Natural killer cell treated with Interleukin-12 subunit alpha and Interleukin-12 subunit beta and Interleukin-15 and Interleukin-18, amount 100 ng/mL, for 72 hours (primary cell): ENCODE measurements around the gene SELPLG. TPM values are rescaled to one million over a fixed set of nuclear protein-coding genes. Genes with fewer than 3 reads are reported as not detected.
A peak's percentile ranks its signal among the peaks of the same experiment; 100 is the strongest.
"Not testable (repeated sequence)": the region's sequence is repeated elsewhere in the genome, so short reads cannot be mapped to it uniquely, and the experiment has no call there.

Source experiments
- ATAC-seq, 2 donors: fragments of 150-1000 bp; cut with Tn5 transposase in 1 of 2; sonication (Bioruptor Pico), chemical (Tn5 transposase) in 1 of 2; 2 replicates each; pipeline ENCODE4 v1.10.0; 2021
- DNase-seq: peaks from one replicate; pipeline ENCODE4 v3.0.0; 2022; ENCODE audit warnings: low spot score
- H3K27ac Mint-ChIP-seq, 2 donors: 1 replicate in 1 of 2; 2 replicates in 1 of 2; pipeline ENCODE4 v1.8.0; 2022; ENCODE audit warnings: mixed read lengths in 2 of 2, mild to moderate bottlenecking in 1 of 2, moderate library complexity in 1 of 2
- H3K27me3 Mint-ChIP-seq, 2 donors: 1 replicate in 1 of 2; 2 replicates in 1 of 2; pipeline ENCODE4 v1.8.0; 2022; ENCODE audit warnings: mixed read lengths in 2 of 2
- H3K36me3 Mint-ChIP-seq: one replicate; pipeline ENCODE4 v1.8.0; 2022; ENCODE audit warnings: mixed read lengths
- H3K4me1 Mint-ChIP-seq, 2 donors: 1 replicate in 1 of 2; 2 replicates in 1 of 2; pipeline ENCODE4 v1.8.0; 2022; ENCODE audit warnings: low read depth in 2 of 2, mixed read lengths in 2 of 2, mild to moderate bottlenecking in 1 of 2
- H3K4me3 Mint-ChIP-seq: one replicate; pipeline ENCODE4 v1.8.0; 2022; ENCODE audit warnings: mixed read lengths
- H3K9me3 Mint-ChIP-seq: 2 replicates; pipeline ENCODE4 v1.8.0; 2022; ENCODE audit warnings: mixed read lengths
- total RNA-seq, 2 donors: library from RNA; stranded (reverse); gene quantifications; one replicate each; pipeline ENCODE4 v1.2.3, GENCODE V29; 2022

Gene SELPLG
- total RNA-seq, 2 donors from 2014 or later, result 26.5 to 34.6 TPM

DNA sequence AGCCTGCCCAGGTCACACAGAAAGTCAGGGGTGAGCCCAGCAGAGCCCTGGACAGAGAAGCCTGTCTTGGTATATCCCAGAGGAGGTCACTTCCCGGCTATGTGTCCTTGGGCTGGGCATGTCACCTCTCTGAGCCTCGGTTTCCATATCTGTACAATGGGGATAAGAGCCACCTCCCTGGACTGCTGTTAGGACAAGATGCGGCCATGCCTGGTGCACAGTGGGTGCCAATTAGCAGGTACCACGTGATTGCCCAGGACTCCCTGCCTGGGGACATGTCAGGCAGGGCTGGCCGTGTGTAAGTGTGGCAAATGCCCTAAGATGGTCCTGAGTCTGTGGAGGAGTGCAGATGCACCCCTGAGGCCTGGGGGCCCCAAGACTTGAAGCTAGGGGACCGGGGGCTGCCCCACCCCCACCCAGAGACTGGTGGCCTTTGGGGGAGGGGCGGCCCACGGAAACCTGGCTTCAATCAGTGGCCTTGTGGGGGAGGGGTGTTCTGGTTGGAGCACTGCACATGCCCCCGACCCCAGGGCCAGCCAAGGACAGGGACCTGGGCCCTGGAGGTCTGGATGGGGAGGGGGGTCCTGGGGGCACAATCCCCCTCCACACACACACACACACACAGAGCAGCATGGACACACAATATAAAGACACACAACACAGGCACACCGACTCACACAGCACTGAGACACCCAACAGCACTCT is 36.7 kb downstream of the SELPLG start:
- H3K4me1 Mint-ChIP-seq, result no peaks in the 10 kb centered on the region
- H3K9me3 Mint-ChIP-seq, result no peaks in the 10 kb centered on the region
- no peak for ATAC-seq
- H3K27me3 Mint-ChIP-seq, result no peaks in the 10 kb centered on the region
- no peak overlapping the region for H3K27ac Mint-ChIP-seq
- no peak for DNase-seq
- H3K4me3 Mint-ChIP-seq, result no peak overlapping the region
- H3K36me3 Mint-ChIP-seq, result no peaks in the 10 kb centered on the region

DNA sequence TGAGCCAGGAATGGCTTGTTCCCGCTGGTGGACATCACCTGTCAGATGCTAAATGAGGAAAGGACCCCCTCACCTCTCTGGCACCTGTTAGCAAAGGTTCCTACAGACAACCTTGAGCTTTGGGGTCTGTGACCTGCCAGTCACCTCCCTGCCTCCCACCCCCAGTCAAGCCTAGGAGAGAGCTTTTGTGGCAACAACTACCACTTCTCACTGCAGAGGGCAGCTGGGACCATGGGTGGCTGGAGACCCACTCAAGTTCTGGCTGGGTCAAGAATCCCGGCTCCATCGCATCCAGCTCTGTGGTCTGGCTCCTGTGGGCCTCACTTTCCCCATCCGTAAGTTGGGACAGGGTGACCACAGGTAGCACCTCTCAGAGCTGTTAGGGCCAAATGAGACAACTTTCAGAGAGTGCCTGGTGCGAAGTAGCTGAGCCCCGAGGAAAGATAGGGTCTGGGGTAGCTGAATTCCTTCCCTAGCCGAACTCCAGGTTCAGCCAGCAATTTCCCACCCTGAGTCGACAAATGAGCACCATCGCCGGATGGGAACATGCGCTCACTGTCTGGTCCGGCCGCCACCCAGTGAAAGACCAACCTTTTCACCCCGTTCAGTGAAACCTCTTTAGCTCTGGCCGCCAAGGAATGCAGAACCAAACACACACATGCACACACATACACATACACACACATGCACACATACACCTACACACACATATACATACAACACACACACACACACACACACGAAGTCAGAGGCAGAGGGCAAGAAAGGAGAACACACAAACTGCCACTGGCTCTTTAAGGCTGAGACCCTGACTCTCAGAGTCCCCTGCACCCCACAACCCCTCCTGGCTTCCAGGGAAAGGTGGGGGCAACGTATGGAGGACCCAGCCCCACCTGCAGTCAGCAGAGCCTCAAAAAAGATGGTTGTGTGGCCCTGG is 37.7 kb downstream of the SELPLG start:
- Mint-ChIP-seq H3K27me3 (no peaks in the 10 kb centered on the region), H3K4me1 (no peaks in the 10 kb centered on the region), H3K4me3 (no peak overlapping the region), H3K9me3 (no peaks in the 10 kb centered on the region), H3K27ac (no peak overlapping the region), H3K36me3 (no peaks in the 10 kb centered on the region)
- ATAC-seq (no peak), DNase-seq (no peak)

DNA sequence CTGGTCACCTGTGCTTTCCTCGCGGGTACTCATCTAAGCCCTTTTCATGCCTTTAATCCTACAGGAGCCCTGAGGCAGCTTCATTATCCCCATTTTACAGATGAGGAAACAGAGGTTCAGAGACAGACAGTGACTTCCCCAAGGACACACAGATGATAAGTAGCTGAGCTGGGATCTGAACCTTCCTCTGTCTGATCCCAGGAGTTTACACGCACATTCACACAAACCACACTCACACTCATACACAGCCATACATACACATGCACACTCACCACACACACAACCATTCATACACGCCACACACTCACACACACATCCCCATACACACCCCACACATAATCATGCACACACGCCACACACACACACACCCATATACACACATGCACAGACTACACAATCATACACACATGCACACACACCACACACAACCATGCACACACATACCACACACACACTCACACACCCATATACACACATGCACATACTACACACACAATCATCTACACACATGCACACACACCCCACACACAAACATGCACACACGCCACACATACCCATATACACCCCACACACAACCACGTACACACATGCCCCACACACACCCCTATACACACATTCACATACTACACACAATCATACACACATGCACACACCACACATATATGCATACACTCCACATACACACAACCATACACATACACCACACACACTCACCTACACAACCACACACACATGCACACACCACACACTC is 38.6 kb downstream of the SELPLG start:
- ATAC-seq, result peak in 1 of 2 donors; percentile 14

DNA sequence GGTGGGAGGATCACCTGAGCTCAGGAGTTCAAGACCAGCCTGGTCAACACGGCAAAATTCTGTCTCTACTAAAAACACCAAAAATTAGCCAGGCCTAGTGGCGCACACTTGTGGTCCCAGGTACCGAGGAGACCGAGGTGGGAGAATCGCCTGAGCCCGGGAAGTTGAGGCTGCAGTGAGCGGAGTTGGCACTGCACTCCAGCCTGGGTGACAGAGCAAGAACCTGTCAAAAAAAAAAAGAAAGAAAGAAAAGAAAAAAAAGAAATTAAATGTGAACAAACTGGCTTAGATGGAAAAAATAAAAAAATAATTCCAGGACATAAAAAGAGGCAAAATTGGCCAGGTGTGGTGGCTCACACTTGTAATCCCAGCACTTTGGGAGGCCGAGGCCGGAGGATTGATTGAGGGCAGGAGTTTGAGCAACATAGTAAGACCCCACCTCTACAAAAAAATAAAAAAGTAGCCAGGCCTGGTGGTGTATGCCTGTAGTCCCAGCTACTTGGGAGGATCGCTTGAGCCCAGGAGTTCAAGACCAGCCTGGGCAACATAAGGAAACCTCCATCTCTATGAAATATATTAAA is 39.3 kb downstream of the SELPLG start:
- no peaks in the 10 kb centered on the region for H3K9me3 Mint-ChIP-seq
- ATAC-seq (no peak), DNase-seq (no peak)
- H3K27me3 Mint-ChIP-seq, result no peaks in the 10 kb centered on the region
- H3K4me3 Mint-ChIP-seq, result no peak overlapping the region
- H3K36me3 Mint-ChIP-seq, result no peaks in the 10 kb centered on the region
- no peaks in the 10 kb centered on the region for H3K4me1 Mint-ChIP-seq
- no peak overlapping the region for H3K27ac Mint-ChIP-seq

More for the DNA sequence above, 38.6 kb downstream of the SELPLG start:
- Mint-ChIP-seq H3K36me3 (no peaks in the 10 kb centered on the region), H3K27me3 (no peaks in the 10 kb centered on the region), H3K9me3 (no peaks in the 10 kb centered on the region), H3K27ac (no peak overlapping the region), H3K4me3 (no peak overlapping the region), H3K4me1 (no peaks in the 10 kb centered on the region)
- DNase-seq, result no peak

DNA sequence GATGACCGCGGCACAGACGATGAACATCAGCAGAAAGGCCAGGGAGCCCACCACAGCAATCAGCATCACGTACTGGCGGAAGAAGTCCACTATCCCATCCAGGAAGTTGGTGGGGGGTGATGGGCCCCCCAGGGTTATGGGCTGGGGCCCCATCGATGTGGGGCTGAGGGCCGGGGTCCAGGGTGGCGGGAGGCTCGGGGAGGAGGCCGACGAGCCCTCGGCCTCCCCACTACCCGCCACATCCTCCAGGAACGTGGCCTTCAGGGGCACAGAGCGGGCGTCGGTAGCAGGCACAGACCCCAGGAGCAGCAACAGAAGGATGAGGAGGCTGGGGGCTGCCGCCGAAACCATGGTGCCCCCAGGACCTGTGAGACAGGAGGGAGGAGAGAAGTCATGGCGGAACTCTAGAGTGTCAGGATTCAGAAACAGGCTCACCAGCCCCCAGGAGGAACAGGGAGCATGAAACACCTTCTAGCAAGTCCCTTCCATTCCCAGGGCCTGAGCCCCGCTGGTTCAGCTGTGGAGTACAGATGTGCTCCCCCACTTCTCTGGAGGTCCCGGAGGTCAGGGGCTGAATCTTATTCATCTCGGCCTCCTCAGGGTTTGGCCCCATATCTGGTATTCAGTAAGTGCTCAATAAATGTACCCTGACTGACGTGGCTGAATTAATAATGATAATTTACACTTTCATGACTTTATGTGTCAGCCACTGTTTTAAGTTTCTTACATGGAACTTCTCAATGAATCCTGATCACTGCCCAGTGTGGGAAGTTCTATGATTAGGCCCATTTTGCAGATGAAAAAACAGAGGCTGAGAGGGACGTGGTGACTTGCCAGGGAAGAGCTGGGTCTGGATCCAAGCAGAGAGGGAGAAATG is 41.4 kb downstream of the SELPLG start:
- Mint-ChIP-seq H3K4me3 (no peak overlapping the region), H3K9me3 (no peaks in the 10 kb centered on the region), H3K27me3 (no peaks in the 10 kb centered on the region), H3K36me3 (no peaks in the 10 kb centered on the region), H3K27ac (no peak overlapping the region), H3K4me1 (no peaks in the 10 kb centered on the region)
- DNase-seq, result no peak
- no peak for ATAC-seq

DNA sequence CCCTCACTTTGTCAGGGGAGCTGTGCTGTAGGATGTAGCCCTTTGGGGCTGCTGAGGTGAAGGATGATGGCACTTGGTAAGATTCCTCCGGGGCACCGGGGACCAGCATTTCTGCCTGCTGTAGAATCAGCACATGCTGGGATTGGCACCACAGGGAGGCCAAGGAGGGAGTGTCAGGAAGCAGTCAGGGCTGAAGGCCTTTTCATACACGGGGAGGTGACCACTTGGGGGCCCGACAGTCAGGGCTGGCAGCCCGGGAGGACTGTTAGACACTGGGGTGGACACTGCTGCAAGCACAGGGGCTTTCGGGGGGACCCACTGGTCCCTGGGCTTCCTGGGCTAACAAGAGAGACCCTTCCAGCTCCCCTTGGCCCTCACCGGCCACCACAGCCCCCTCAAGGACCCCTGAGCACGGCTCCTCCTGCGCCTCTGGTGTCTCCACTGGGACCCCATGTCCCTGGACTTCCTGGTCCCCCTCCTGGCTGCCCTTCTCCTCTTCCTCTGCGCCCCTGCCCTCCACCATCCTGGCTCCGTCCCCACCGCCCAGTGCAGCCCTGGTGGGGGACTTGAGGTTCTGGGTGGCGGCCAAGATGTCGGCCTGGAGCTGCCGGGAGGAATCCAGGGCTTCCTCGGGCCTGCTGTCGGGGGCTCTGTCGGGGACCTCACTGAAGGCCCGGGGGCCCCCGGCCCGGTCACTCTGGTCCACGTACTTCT is 42.3 kb downstream of the SELPLG start:
- H3K27ac Mint-ChIP-seq, result no peak overlapping the region
- no peaks in the 10 kb centered on the region for H3K9me3 Mint-ChIP-seq
- H3K36me3 Mint-ChIP-seq, result no peaks in the 10 kb centered on the region
- no peak for ATAC-seq
- H3K27me3 Mint-ChIP-seq, result no peaks in the 10 kb centered on the region
- no peaks in the 10 kb centered on the region for H3K4me1 Mint-ChIP-seq
- no peak overlapping the region for H3K4me3 Mint-ChIP-seq
- no peak for DNase-seq

DNA sequence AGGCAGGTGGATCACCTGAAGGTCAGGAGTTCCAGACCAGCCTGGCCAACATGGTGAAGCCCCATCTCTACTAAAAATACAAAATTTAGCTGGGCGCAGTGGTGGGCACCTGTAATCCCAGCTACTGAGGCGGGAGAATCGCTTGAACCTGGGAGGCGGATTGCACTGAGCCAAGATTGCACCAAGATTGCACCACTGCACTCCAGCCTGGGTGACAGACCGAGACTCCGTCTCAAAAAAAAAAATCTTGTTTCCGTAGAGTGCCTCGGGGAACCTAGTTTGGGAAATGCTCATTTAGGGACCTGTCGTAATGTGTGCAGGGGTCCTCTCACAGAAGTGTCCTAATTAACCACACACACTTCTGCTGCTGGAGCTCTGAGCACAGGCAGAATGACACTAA is 43.2 kb downstream of the SELPLG start:
- H3K9me3 Mint-ChIP-seq, H3K27ac Mint-ChIP-seq, H3K27me3 Mint-ChIP-seq, H3K4me3 Mint-ChIP-seq, ATAC-seq, H3K4me1 Mint-ChIP-seq, DNase-seq, H3K36me3 Mint-ChIP-seq: not testable (repeated sequence)

DNA sequence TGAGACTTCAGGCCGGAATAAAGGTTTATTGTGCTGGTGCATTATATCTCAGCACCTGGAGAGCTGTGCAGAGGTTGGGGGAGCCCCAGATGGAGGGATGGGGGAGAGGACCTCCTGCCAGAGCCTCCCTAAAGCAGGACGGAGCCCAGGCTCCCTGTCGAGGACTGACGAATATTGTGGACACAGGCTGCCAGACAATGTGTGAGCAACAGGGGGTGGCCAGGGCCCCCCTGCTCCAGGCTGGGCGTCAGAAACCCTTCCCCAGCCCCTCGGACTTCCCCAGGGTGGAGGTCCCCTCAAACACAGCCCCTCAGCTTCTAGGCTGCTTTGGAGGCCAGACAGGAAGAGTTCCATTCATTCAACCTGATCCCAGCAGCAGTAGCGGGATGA is 43.9 kb downstream of the SELPLG start:
- no peaks in the 10 kb centered on the region for H3K9me3 Mint-ChIP-seq
- no peaks in the 10 kb centered on the region for H3K4me1 Mint-ChIP-seq
- peaks cover under 1 to 3% of the 10 kb centered on the region in 2 donors for H3K27me3 Mint-ChIP-seq
- H3K4me3 Mint-ChIP-seq, result no peak overlapping the region
- DNase-seq (no peak), ATAC-seq (no peak)
- no peak overlapping the region for H3K27ac Mint-ChIP-seq
- H3K36me3 Mint-ChIP-seq, result no peaks in the 10 kb centered on the region

DNA sequence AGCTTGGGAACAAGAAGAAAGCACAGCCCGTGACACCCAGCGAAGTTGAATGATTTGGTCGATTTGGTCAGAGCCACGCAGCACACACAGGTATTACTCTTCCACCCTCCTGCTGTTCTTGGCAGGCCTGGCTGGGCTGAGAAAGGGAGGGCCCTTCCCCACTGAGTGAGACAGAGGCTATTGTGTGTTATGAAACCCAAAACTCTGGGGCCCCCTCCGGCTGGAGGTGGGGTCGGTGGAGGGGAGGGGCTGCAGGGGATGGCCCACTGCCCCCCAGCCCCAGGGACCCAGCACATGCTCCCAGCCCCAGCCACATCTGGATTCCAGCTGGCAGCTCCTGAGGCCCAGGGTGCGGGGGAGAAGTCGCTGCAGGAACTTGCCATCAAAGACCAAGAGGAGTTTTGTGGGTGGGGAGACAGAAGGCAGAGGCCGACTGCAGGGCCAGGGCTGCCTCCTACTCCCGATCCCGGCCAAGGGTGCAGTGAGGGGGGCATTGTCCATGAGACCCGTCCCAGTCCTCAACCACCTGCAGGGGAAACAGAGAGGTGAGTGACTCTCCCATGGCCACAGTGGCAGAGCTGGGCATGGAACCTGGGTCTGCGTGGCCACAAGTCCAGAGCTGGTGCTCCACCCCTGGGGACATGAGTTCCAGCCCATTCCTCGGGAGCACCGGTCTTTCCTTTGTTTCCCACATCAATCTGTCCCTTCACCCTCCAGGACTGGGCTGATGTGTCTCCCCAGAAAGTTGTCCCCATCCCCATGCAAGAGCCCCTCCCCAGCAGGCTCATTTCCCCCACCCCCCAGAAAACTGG is 44.5 kb downstream of the SELPLG start:
- no peaks in the 10 kb centered on the region for H3K4me1 Mint-ChIP-seq
- no peak overlapping the region for H3K27ac Mint-ChIP-seq
- ATAC-seq (no peak), DNase-seq (no peak)
- no peaks in the 10 kb centered on the region for H3K36me3 Mint-ChIP-seq
- H3K9me3 Mint-ChIP-seq, result no peaks in the 10 kb centered on the region
- no peak overlapping the region for H3K4me3 Mint-ChIP-seq
- H3K27me3 Mint-ChIP-seq, result peaks cover 4 to 7% of the 10 kb centered on the region in 2 donors

DNA sequence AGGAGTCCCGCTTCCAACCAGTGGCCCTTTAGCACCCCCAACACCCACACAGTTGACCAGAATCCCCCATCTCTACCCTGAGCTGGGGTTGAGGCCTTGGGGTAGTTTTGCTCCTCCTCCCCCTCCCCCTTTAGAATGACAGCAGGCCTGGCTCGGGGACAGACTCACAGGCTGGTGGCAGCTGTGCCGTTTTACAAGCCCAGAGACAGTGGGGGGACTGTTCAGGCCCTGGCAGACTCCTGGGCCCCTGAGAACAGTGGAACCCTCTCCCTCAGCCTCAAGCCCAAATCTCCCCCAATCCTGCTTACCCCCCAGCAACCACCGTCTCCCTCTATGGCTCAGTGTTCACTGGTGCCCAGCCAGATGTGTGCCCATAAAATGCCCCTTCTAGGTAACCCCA is 45.9 kb downstream of the SELPLG start:
- Mint-ChIP-seq H3K4me3 (no peak overlapping the region), H3K36me3 (no peaks in the 10 kb centered on the region), H3K9me3 (no peaks in the 10 kb centered on the region), H3K27ac (no peak overlapping the region), H3K27me3 (peaks cover 4 to 7% of the 10 kb centered on the region in 2 donors), H3K4me1 (no peaks in the 10 kb centered on the region)
- ATAC-seq (no peak), DNase-seq (peak; percentile 16)

DNA sequence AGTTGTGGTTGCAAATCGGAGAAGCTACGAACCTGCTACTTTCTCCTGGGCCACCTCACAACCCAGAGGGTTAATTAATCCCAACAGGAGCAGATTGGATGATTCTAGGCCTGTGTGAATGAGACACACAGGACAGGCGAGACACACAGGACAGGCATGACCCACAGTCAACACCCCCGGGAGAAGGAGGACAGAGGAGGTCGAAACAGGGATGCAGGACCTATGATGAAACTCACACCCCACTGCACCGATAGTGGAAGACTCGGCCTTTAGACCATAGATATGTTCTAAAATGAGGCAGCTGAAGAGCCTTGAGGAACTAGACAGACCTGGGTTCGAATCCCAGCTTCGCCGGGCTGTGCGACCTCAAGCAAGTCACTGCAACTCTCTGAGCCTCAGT is 47.4 kb downstream of the SELPLG start:
- H3K27me3 Mint-ChIP-seq, result peaks cover 4 to 7% of the 10 kb centered on the region in 2 donors
- H3K27ac Mint-ChIP-seq, result no peak overlapping the region
- H3K36me3 Mint-ChIP-seq, result no peaks in the 10 kb centered on the region
- no peak overlapping the region for H3K4me3 Mint-ChIP-seq
- no peaks in the 10 kb centered on the region for H3K4me1 Mint-ChIP-seq
- DNase-seq (peak; percentile 35), ATAC-seq (no peak)
- H3K9me3 Mint-ChIP-seq, result no peaks in the 10 kb centered on the region

DNA sequence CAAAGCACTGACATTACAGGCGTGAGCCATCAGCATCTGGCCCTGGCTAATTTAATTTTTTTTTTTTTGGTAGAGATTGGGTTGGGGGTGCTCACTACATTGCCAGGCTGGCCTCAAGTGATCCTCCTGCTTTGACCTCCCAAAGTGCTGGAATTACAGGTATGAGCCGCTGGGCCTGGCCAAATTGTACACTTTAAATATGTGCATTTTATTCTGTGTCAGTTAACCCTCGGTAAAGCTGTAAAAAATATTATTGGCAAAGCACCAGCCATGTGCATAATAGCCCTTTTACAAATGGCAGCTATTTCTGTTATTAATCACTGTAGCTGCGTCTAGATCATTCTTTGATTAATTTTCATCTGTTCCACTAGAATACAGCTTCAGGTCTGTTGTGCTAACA is 47.8 kb downstream of the SELPLG start:
- ATAC-seq (no peak), DNase-seq (no peak)
- no peaks in the 10 kb centered on the region for H3K9me3 Mint-ChIP-seq
- H3K27me3 Mint-ChIP-seq, result peaks cover 4 to 7% of the 10 kb centered on the region in 2 donors
- H3K36me3 Mint-ChIP-seq, result no peaks in the 10 kb centered on the region
- no peaks in the 10 kb centered on the region for H3K4me1 Mint-ChIP-seq
- no peak overlapping the region for H3K27ac Mint-ChIP-seq
- H3K4me3 Mint-ChIP-seq, result no peak overlapping the region
